ENCODE measurements around the gene PRELID1.

PRELID1 gene

GRCh38 chr5:177314376-177315342 is 11.1 kb downstream of the PRELID1 start:
- DNase-seq (ENCODE audit: low read depth) = no peak

- DNase-seq (ENCODE audit: low read depth) = no peak
Observed at GRCh38 chr5:177315411-177315810, 11.8 kb downstream of the PRELID1 start.

- no peak for DNase-seq (ENCODE audit: low read depth)
Observed at GRCh38 chr5:177316005-177316404, 12.4 kb downstream of the PRELID1 start.

- DNase-seq (ENCODE audit: low read depth) = peak; percentile 58
Observed at GRCh38 chr5:177317959-177318377, 14.4 kb downstream of the PRELID1 start.

- no peak for DNase-seq (ENCODE audit: low read depth)
Observed at GRCh38 chr5:177319913-177320588, 16.5 kb downstream of the PRELID1 start.

GRCh38 chr5:177320879-177321278 is 17.3 kb downstream of the PRELID1 start:
- DNase-seq (ENCODE audit: low read depth) = no peak

- no peak for DNase-seq (ENCODE audit: low read depth)
Observed at GRCh38 chr5:177325868-177326381, 22.3 kb downstream of the PRELID1 start.

- DNase-seq (ENCODE audit: low read depth) = no peak
Observed at GRCh38 chr5:177327539-177328522, 24.2 kb downstream of the PRELID1 start.

GRCh38 chr5:177328545-177329231 is 25.1 kb downstream of the PRELID1 start:
- no peak for DNase-seq (ENCODE audit: low read depth)

GRCh38 chr5:177329883-177330282 is 26.3 kb downstream of the PRELID1 start:
- no peak for DNase-seq (ENCODE audit: low read depth)

- DNase-seq (ENCODE audit: low read depth) = no peak
Observed at GRCh38 chr5:177330991-177331842, 27.6 kb downstream of the PRELID1 start.

- DNase-seq (ENCODE audit: low read depth) = no peak
Observed at GRCh38 chr5:177332031-177332895, 28.7 kb downstream of the PRELID1 start.

GRCh38 chr5:177332896-177333260 is 29.3 kb downstream of the PRELID1 start:
- DNase-seq (ENCODE audit: low read depth) = no peak

GRCh38 chr5:177333420-177334154 is 30.0 kb downstream of the PRELID1 start:
- no peak for DNase-seq (ENCODE audit: low read depth)

- no peak for DNase-seq (ENCODE audit: low read depth)
Observed at GRCh38 chr5:177334155-177334551, 30.6 kb downstream of the PRELID1 start.

GRCh38 chr5:177334781-177335700 is 31.4 kb downstream of the PRELID1 start:
- no peak for DNase-seq (ENCODE audit: low read depth)

GRCh38 chr5:177335701-177336065 is 32.1 kb downstream of the PRELID1 start:
- no peak for DNase-seq (ENCODE audit: low read depth)

Measured in stimulated activated CD8-positive, alpha-beta memory T cell treated with anti-CD3 and anti-CD28 coated beads, Interleukin-15, amount 100 ng/mL, for 1 hour (primary cell).